HCT116 (cell line): ENCODE results near the gene TBC1D26.
"Not testable (repeated sequence)": the region's sequence is repeated elsewhere in the genome, so short reads cannot be mapped to it uniquely, and the experiment has no call there.

Experiments used
- CTCF ChIP-seq, 3 experiments: fragments of 200-600 bp in 1 of 3; sonication (generic) in 1 of 3; IDR thresholded peaks in 2 of 3; conservative IDR thresholded peaks in 1 of 3; 2 replicates each; pipeline ENCODE4 v1.5.1; 2012 to 2017; ENCODE audit warnings: low read depth in 2 of 3, low read length in 2 of 3, antibody characterized with exemption in 1 of 3, borderline replicate concordance in 1 of 3, control low read depth in 1 of 3, mild to moderate bottlenecking in 1 of 3, mixed read lengths in 1 of 3, mixed run types in 1 of 3, moderate library complexity in 1 of 3; ENCODE audit not compliant: insufficient read depth in 1 of 3
- EZH2 ChIP-seq: fragments of 200-600 bp; sonication (generic); IDR thresholded peaks from 2 replicates; pipeline ENCODE4 v1.6.1; 2017; ENCODE audit warnings: antibody characterized with exemption, mixed run types
- POLR2AphosphoS5 ChIP-seq: IDR thresholded peaks from 2 replicates; pipeline ENCODE4 v1.6.1; 2011; ENCODE audit warnings: mild to moderate bottlenecking, low read depth, low read length, moderate library complexity
- RAD21 ChIP-seq: IDR thresholded peaks from 2 replicates; pipeline ENCODE4 v1.6.1; 2012; ENCODE audit warnings: low read depth, mild to moderate bottlenecking
- REST ChIP-seq: IDR thresholded peaks from 2 replicates; pipeline ENCODE4 v1.6.1; 2012; ENCODE audit warnings: low read depth
- SIN3A ChIP-seq: IDR thresholded peaks from 2 replicates; pipeline ENCODE4 v1.6.1; 2012; ENCODE audit warnings: low read depth
- SP1 ChIP-seq: IDR thresholded peaks from 2 replicates; pipeline ENCODE4 v1.6.1; 2012; ENCODE audit warnings: low read depth
- ZFX ChIP-seq: fragments of 450-650 bp; IDR thresholded peaks from 2 replicates; pipeline ENCODE4 v1.6.1; 2017
- ZNF274 ChIP-seq: fragments of 200-500 bp; sonication (Bioruptor generic); IDR thresholded peaks from 2 replicates; pipeline ENCODE4 v1.6.1; 2014; ENCODE audit warnings: mild to moderate bottlenecking, low read depth, low read length, inconsistent platforms

GRCh38 chr17:15704239-15704638, 27.8 kb upstream of the TBC1D26 start:
- TF ChIP-seq CTCF (IDR thresholded peaks at IDR 0.05 in 2 of 3, conservative IDR thresholded peaks at IDR 0.05 in 1 of 3; ENCODE audit: borderline replicate concordance in 1 of 3, insufficient read depth in 1 of 3, low read depth in 2 of 3, low read length in 2 of 3); POLR2AphosphoS5; RAD21; REST; ZFX; SIN3A; EZH2; SP1; ZNF274: not testable (repeated sequence)
